Activated CD8-positive, alpha-beta memory T cell treated with anti-CD3 and anti-CD28 coated beads for 24 hours (primary cell): ENCODE results near the gene SLC6A11.

Experiments used
- DNase-seq: peaks from one replicate; pipeline ENCODE4 v3.0.0-alpha.2; 2020

SLC6A11 gene

GRCh38 chr3:10816019-10816862 lies at the start of gene SLC6A11:
SLC6A11 (plus strand) TSS chr3:10816228; CDS start chr3:10816266, 38 bp downstream.
- DNase-seq: no peak

GRCh38 chr3:10768708-10769394 lies 47.2 kb upstream of the SLC6A11 start:
- DNase-seq: peak; percentile 19

GRCh38 chr3:10770547-10770946 lies 45.5 kb upstream of the SLC6A11 start:
- DNase-seq: no peak

- DNase-seq: no peak
Observed at GRCh38 chr3:10770981-10771380, 45.0 kb upstream of the SLC6A11 start.

- DNase-seq: no peak
Observed at GRCh38 chr3:10771486-10772270, 44.4 kb upstream of the SLC6A11 start.

- no peak for DNase-seq
Observed at GRCh38 chr3:10772271-10773161, 43.5 kb upstream of the SLC6A11 start.

GRCh38 chr3:10774129-10774670 lies 41.8 kb upstream of the SLC6A11 start:
- DNase-seq: no peak

- no peak for DNase-seq
Observed at GRCh38 chr3:10774825-10775224, 41.2 kb upstream of the SLC6A11 start.

- no peak for DNase-seq
Observed at GRCh38 chr3:10775259-10775658, 40.8 kb upstream of the SLC6A11 start.

GRCh38 chr3:10775828-10776227 lies 40.2 kb upstream of the SLC6A11 start:
- DNase-seq: no peak

- no peak for DNase-seq
Observed at GRCh38 chr3:10777627-10778026, 38.4 kb upstream of the SLC6A11 start.

GRCh38 chr3:10778492-10779292 lies 37.3 kb upstream of the SLC6A11 start:
- no peak for DNase-seq

- no peak for DNase-seq
Observed at GRCh38 chr3:10779293-10779805, 36.7 kb upstream of the SLC6A11 start.

GRCh38 chr3:10780243-10780642 lies 35.8 kb upstream of the SLC6A11 start:
- DNase-seq: no peak

- DNase-seq: no peak
Observed at GRCh38 chr3:10780922-10781321, 35.1 kb upstream of the SLC6A11 start.

GRCh38 chr3:10781981-10782380 lies 34.0 kb upstream of the SLC6A11 start:
- no peak for DNase-seq

- DNase-seq: no peak
Observed at GRCh38 chr3:10783360-10784351, 32.4 kb upstream of the SLC6A11 start.

GRCh38 chr3:10786640-10787039 lies 29.4 kb upstream of the SLC6A11 start:
- no peak for DNase-seq

GRCh38 chr3:10788451-10788850 lies 27.6 kb upstream of the SLC6A11 start:
- DNase-seq: no peak

GRCh38 chr3:10790713-10791112 lies 25.3 kb upstream of the SLC6A11 start:
- no peak for DNase-seq
